Activated gamma-delta T cell treated with anti-CD3 and anti-CD28 coated beads, Interleukin-2, amount 50 U/mL, for 16 hours (primary cell): ENCODE results near the gene RTN4RL1.
"Not testable (repeated sequence)": the region's sequence is repeated elsewhere in the genome, so short reads cannot be mapped to it uniquely, and the experiment has no call there.

Source experiments
- DNase-seq: peaks from one replicate; pipeline ENCODE4 v3.0.0-alpha.2; 2020; ENCODE audit warnings: low read depth

Gene RTN4RL1

GRCh38 chr17:2025622-2026309, 632 bp upstream of the RTN4RL1 start:
- no peak for DNase-seq

DNA sequence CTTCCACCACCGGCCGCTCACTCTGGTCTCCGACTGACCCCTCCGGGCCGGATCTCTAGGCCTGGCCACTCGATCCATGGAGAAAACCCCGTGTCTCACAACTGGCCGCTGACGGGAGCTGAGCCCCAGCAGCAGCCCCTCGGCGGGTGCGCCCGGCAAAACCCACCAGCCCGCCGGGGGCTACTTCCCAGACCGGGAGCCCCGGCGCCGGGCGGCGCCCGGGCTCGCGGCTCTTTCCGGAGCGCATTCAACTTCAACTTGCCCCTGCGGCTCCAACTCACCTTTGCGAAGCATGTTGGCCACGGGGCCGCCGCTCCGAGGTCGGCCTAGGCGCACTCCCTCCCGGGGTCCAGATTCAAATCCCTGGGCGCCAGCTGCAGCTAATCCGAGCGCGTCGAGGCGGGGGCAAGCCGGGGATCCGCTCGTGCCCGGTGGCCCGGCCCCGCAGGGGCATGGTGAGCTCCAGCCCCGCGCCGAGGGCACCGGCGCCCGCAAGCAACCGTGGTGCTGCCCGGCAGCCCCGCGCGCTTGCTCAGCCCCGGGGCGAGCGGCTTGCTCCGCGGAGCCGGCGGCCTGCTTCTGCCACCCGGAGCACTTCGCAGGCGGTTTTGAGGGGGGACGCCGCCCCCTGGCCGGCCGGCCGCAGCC, 438 bp downstream of the RTN4RL1 start:
- no peak for DNase-seq

DNA sequence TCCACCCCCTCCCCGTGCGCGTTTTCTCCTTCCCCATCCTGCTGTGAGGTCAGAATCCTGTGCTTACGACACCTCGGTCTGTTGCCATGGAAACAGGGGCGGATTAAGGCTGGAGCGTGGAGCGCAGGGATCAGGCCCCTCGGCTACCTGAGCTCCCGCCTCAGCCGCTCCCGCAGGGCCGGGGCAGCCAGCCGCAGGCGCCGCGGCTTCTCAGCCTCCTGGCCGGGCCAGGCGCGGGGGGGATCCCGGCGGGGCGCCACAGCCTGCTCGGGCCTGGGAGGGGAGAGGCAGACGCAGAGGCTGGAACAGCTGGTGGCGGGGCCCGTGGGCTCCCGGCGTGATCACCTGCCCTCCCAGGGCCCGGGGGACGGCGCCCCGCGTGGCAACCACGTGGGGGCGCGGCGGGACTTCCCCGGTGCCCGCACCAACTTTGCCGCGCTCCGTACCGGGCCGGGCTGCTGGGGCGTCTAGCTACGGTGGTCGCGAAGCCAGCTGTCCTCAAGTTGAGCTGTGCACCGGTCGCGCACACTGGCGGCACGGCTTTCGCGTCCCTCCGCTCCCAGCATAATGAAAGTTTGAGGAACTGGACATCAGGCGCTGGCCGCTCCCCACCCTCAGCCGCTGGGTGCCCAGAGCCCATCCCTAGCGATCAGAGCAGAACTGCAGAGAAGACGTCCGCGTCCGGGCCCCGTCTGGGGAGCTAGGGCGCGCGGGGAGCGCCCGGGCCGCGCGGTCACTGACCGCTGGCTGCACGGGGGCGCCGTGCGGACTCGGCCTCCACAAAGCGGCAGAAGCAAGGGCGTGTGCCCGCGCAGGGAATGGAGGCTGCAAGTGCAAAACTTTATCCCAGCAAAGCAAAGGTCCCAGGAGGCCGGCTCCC, 1.2 kb downstream of the RTN4RL1 start:
- no peak for DNase-seq

- DNase-seq = no peak
Measured at GRCh38 chr17:2023256-2023655, 1.9 kb downstream of the RTN4RL1 start.

DNA sequence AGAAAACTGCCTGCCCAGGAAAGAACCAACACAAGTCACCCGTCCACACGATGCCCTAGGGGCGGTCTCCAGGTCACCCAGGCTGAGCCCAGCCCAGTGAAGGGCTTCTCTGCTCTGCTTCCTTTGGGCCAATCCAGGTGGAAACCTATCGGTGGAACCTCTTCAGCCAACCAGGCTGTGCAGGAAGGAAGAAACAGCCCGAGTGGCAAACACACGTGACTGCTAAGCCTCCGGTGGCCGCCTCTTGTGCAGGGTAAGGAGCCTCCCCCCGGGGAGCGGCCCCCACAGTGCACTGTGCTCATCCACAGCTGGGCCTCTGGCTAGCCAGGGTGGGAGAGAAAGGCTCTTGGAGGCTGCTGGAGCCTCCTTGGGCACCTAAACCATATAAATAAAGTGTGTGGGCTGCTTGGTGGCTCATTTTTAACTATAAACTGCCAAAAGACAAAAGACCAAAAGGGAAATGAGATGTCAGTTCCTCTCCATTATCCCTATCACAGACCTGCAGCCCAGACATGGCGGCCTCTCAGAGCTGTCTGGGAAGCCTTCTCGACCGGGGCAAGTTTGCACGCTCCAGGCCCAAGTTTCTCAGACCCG, 2.4 kb downstream of the RTN4RL1 start:
- DNase-seq = no peak

DNA sequence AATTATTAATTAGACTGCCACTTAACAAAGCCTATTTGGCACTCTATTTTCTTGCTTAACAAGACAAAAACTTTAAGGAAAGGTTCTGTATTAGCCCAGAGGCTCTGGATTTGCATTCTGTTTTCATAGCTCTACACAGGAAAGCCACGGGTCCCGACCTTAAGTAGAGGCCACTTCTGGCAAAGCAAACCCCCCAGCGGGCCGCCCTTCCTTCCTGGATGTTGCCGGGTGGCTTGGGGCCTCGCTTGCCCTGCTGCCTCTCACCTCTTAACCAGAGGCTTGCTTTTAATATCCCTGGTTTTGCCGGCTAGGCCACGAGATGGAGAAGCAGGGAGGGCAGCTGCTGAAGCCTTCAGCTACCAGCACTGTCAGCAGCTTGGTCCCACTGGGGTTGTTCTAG, 4.4 kb downstream of the RTN4RL1 start:
- no peak for DNase-seq

GRCh38 chr17:2019723-2020122, 5.4 kb downstream of the RTN4RL1 start:
- no peak for DNase-seq

DNA sequence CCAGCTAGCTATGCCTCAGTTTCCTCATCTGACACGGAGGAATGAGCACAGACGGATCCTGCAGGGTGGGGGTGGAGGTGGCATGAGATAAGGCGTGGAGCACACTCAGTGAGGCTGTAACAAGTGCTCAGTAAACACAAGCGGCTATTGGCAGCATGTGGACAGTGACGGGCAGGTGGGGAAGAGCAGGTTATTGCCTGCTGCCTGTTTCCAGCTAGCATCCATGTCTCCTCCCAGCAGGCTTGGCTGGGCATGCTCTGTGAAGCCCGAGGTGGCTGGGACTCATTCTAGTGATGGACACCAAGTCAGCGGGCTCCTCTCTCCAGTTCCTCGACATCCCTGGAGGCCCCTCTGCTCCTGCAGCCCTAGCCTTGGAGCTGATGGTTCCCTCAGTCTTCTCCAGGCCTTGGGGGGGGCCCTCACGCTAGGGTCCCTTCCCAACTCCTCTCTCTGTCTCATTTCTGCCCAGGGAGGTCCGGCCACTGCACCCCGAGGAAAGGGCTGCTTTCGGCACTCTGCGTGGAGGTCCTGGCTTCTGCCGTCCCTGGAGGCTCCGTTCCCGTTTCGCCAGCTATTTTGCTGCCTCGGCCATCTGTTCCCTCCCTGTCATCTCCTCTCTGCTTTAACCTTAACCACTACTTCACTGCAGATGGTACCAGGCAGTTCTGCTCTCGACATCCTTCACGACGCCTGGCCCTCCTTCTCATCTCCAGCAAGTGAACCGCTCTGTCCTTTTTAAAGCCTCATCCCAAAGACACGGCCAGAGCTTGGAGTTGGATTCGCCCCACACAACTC, 6.2 kb downstream of the RTN4RL1 start:
- no peak for DNase-seq

DNA sequence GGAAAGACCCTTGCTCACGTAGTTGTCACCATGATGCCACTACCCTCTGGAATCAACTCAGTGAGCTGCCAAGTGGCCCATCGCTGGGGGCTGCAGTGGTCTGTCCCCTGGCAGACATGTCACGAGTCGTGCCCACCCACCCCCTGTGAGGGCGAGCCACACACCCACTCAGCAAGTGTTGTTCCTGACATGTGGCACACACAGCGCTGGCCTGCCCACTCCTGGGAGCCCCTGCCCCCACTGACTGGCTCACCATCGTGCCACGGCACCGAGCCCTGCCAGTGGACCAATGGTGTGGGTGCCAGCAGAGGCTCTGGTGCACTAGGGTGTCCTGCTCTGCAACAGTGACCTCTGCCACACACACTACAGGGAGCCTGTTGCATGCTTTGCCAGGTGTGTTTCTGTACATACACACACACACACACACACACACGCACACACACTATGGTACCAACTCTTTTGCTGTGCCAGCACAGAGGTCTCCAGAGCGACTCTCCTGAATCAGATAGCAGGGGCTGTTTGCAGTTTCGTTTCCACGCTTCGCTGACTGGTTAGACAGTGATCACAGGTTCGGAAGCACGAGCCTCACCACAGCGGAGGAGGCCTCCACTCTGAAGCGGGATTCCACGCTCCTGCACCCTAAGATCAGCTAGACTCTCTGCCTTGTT, 7.7 kb downstream of the RTN4RL1 start:
- no peak for DNase-seq

DNA sequence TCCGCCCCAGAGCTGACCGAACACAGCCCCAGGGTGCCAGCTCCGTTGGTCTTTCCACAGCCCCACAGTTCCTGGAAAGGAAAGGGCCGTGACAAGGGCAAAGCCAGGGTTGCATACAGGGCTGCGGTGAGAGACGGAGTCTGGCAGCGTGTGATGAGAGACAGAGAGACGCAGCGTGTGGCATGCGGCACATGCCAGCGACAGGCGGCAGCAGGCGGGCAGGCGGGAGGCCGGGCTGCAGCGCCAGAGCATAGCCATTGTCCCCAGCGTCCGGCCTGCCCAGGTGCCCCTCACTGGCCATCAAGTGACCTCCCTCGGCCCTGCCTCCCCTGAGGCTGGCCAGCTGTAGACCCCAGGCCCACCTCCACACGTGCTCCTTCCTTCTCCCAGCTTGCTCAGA, 8.6 kb downstream of the RTN4RL1 start:
- DNase-seq = no peak

GRCh38 chr17:2015314-2015713, 9.8 kb downstream of the RTN4RL1 start:
- no peak for DNase-seq

- DNase-seq = no peak
Measured at GRCh38 chr17:2013994-2014317, 11.2 kb downstream of the RTN4RL1 start.

GRCh38 chr17:2013220-2013993, 11.7 kb downstream of the RTN4RL1 start:
- DNase-seq = not testable (repeated sequence)

DNA sequence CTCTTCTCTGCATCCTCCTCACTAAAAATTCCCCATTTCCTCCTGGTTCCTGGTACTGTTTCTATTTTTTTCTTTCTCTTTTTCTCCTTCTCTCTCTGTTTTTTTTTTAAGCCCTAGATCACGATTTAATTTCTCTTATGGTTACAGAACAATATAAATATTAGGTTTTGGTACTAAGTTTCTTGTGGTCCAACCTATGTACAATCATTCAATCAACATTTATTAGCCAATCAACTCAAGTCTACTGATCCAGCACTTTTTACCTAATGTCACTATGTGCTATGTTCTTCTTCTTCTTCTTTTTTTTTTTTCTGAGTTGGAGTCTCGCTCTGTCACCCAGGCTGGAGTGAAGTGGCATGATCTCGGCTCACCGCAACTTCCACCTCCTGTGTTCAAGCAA, 12.6 kb downstream of the RTN4RL1 start:
- DNase-seq = no peak

DNA sequence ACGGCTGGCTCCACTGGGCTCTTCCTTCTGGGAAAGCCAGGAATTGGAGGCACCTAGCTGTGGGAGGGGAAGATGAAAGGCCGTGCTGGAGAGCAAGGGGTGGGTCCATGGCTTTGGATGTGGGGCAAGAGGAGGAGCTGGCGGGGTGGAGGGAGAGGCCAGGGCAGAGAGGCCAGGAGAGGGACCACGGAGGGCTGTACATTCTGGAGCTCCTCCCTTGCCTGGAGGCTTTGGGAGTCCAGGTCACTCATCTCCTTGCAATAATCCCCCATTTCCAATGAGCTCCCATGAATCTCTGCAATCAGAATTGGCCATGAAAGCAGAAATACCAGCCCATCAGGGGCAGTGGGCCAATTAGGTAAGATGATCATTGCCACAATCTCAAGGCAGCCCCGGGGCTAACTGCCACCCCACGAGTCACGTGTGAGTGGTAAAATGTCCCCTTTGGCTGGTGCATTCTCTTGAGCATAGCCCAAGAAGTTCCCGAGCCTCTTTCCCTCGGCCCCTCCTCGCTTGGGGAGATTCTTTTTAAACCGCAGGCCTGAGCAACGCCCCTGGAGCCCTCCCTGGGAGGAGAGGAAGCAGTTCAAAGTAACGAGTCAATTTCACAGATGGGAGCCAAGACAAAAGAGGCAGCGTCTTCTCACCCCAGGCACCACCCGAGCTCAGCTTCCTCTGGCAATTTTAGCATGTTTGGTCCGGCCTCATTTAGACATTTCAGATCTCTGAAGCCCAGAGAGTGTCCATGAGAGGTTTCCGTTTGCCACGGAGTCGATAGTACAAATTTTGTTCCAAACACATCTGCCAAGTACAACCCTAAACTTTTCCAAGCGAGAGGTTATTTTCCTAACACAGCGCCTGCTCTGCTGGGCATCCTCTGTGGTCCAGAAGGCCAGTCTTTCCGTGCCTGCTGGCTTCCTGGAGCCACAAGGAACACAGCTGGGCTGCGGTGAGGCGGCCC, 13.4 kb downstream of the RTN4RL1 start:
- DNase-seq = no peak

- no peak for DNase-seq
Measured at GRCh38 chr17:2009737-2010136, 15.4 kb downstream of the RTN4RL1 start.

GRCh38 chr17:2008332-2009126, 16.6 kb downstream of the RTN4RL1 start:
- DNase-seq = no peak

GRCh38 chr17:2004435-2004952, 20.6 kb downstream of the RTN4RL1 start:
- no peak for DNase-seq
